SJSA1 (cell line): Measurements from ENCODE around the gene RAB33B. TPM values are rescaled to one million over a fixed set of nuclear protein-coding genes. Genes with fewer than 3 reads are reported as not detected.
"Not testable (repeated sequence)": the region's sequence is repeated elsewhere in the genome, so short reads cannot be mapped to it uniquely, and the experiment has no call there.

Experiments
- DNase-seq, 2 experiments: peaks; one replicate each; pipeline ENCODE4 v3.0.0-alpha.2; 2015 to 2020; ENCODE audit warnings: low spot score in 2 of 2, low read depth in 1 of 2
- H3K27ac ChIP-seq: fragments of 250-450 bp; sonication (Bioruptor Pico); 2 replicates; pipeline ENCODE4 v1.5.1; 2020; ENCODE audit warnings: mild to moderate bottlenecking, moderate library complexity
- H3K27me3 ChIP-seq: fragments of 250-450 bp; sonication (Bioruptor Pico); replicated peaks from 2 replicates; pipeline ENCODE4 v1.5.1; 2020; ENCODE audit warnings: mild to moderate bottlenecking, moderate library complexity
- H3K36me3 ChIP-seq: fragments of 250-450 bp; sonication (Bioruptor Pico); 2 replicates; pipeline ENCODE4 v1.5.1; 2020; ENCODE audit warnings: mild to moderate bottlenecking
- H3K4me1 ChIP-seq: fragments of 250-450 bp; sonication (Bioruptor Pico); replicated peaks from 2 replicates; pipeline ENCODE4 v1.6.1; 2021; ENCODE audit warnings: mild to moderate bottlenecking
- H3K4me3 ChIP-seq: fragments of 250-450 bp; sonication (Bioruptor Pico); 2 replicates; pipeline ENCODE4 v1.5.1; 2020; ENCODE audit warnings: mild to moderate bottlenecking
- H3K9me3 ChIP-seq: fragments of 250-450 bp; sonication (Bioruptor Pico); replicated peaks from 2 replicates; pipeline ENCODE4 v1.5.1; 2020; ENCODE audit warnings: mild to moderate bottlenecking
- total RNA-seq: library from RNA; depleted of rRNA; stranded (reverse); fragments of >200 nt; shearing (Covaris generic); gene quantifications from 2 replicates; pipeline ENCODE4 v1.2.3, GENCODE V29; 2014; rRNA removed

The RAB33B gene
- 8.4 and 10.3 TPM in 2 replicates for total RNA-seq

DNA sequence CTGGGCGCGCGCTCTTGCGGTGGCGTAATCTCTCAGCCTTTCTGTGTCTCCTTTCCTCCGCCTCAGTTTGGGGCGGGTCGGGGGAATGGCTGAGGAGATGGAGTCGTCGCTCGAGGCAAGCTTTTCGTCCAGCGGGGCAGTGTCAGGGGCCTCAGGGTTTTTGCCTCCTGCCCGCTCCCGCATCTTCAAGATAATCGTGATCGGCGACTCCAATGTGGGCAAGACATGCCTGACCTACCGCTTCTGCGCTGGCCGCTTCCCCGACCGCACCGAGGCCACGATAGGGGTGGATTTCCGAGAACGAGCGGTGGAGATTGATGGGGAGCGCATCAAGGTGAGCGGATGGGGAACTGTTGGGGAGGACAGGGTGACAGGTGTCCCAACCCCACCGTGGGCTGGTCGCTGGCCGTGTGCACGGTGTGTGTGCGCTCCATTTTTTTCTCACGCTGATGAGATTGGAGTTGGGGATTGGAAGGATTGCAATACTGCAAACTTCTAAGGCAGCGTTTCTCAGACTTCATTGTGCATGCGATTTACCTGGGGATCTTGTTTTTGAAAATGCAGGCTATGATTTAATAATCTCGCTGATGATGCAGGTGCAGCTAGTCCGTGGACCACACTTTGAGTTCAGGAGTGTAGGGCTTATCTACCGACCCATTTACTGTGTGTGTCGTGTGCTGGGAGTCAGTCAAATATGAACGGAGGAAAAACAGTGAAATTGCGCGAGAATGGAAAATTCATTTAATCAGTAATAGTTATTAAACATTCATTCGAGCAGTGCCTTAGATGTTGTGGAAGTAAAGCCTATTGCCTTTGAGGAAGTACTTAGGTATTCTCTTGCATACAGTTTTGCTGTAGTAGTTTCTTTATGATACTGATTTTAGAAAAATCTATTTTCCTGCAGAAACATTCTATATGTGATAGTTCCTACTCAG lies at the start of gene RAB33B:
TSS of gene RAB33B (plus strand) at position 11 of the 935 bp plus-strand sequence. CDS start at position 86, 75 bp downstream.
- no peak for DNase-seq

GRCh38 chr4:139410312-139410711 lies 43.6 kb upstream of the RAB33B start:
- no peak overlapping the region for H3K4me3 ChIP-seq
- H3K4me1 ChIP-seq, result no peaks in the 10 kb centered on the region
- no peak for DNase-seq
- no peaks in the 10 kb centered on the region for H3K36me3 ChIP-seq
- H3K9me3 ChIP-seq, result no peaks in the 10 kb centered on the region
- no peak overlapping the region for H3K27ac ChIP-seq
- H3K27me3 ChIP-seq, result no peaks in the 10 kb centered on the region

More for the DNA sequence above, at the start of gene RAB33B:
- H3K9me3 ChIP-seq, result no peaks in the 10 kb centered on the region
- peaks cover 21% of the 10 kb centered on the region for H3K4me1 ChIP-seq
- H3K27me3 ChIP-seq, result no peaks in the 10 kb centered on the region
- peaks cover 3% of the 10 kb centered on the region; the same call in 1 of the 2 replicates for H3K36me3 ChIP-seq
- H3K27ac ChIP-seq, result peak within 1 kb of the TSS; percentile 58
- peak within 1 kb of the TSS; percentile 78 for H3K4me3 ChIP-seq

GRCh38 chr4:139414671-139415210 lies 39.2 kb upstream of the RAB33B start:
- not testable (repeated sequence) for DNase-seq, H3K4me1 ChIP-seq, H3K27me3 ChIP-seq, H3K36me3 ChIP-seq, H3K9me3 ChIP-seq, H3K27ac ChIP-seq, H3K4me3 ChIP-seq

DNA sequence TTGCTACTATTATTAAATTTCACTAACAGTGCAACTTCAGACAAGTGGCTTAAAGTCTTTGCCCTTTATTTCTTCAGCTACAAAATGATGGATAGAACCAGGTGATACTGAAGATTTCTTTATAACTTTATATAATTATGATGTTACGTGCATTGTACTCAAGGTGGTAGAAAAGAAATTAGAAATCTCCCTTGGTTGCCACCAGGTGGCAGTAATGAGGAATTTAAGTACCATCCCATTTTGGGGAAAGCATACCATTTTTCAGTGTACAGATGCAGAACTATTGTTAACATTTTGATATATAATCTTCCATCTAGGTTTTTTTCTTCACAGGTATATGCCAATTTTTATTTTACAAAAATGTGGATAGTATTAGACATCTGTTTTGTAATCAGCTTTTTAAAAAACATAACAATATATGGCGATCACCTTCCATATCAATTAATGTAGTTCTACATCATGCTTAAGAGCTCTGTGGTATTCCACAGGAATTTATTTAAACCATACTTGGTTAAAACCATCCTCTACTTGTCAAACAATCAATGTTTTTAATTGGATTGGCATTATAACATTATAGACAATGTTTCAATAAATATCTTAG lies 37.7 kb upstream of the RAB33B start:
- H3K9me3 ChIP-seq, result no peaks in the 10 kb centered on the region
- no peak for DNase-seq
- H3K27me3 ChIP-seq, result no peaks in the 10 kb centered on the region
- H3K4me1 ChIP-seq, result no peaks in the 10 kb centered on the region
- no peak overlapping the region for H3K27ac ChIP-seq
- H3K4me3 ChIP-seq, result no peak overlapping the region
- no peaks in the 10 kb centered on the region for H3K36me3 ChIP-seq

DNA sequence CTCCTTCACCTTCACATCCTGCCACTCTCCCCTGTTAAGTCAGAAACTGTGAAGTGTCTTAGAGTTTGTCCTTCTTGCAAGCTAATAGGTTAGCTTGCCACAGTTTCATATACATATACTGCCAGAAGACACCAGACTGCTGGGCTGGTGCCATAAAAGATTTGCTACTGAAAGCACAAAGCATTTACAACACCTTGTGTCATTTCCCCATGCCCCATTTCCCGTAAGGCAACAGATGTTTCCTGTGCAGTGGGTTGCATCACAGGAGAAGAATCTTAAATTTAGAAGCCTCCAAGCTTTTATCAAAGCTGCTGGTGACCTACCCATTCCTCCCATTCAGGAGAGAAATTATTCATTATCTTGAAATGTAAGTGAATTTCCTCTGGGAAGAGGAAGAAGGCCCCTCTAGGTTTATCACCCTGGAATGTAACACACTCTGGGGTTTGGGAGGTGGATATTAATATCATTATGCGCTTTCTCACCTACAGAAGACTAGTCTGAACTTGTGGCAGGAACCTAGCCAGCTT lies 34.5 kb upstream of the RAB33B start:
- Histone ChIP-seq H3K27me3 (no peaks in the 10 kb centered on the region), H3K4me1 (no peaks in the 10 kb centered on the region), H3K36me3 (no peaks in the 10 kb centered on the region), H3K4me3 (no peak overlapping the region), H3K27ac (no peak overlapping the region), H3K9me3 (no peaks in the 10 kb centered on the region)
- DNase-seq, result no peak

DNA sequence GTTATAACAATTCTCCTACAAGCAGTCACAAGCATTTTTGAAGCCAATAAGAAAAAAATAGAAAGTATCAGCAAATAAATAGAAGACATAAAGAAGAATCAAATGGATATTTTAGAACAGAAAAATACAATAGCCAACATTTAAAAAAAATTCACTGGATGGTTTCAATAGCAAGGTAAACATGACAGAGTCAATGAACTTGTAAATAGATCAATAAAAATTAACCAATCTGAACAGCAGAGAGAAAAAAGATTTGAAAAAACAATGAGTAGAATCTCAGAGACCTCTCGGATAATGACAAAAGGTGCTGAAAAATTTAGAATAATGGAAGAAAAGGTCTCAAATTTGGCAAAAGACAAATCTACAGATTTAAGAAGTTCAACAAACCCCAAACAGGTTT lies 33.3 kb upstream of the RAB33B start:
- no peak overlapping the region for H3K27ac ChIP-seq
- no peak overlapping the region for H3K4me3 ChIP-seq
- no peaks in the 10 kb centered on the region for H3K4me1 ChIP-seq
- DNase-seq, result no peak
- H3K36me3 ChIP-seq, result no peaks in the 10 kb centered on the region
- no peaks in the 10 kb centered on the region for H3K9me3 ChIP-seq
- H3K27me3 ChIP-seq, result no peaks in the 10 kb centered on the region

- no peak for DNase-seq
- H3K27ac ChIP-seq, result no peak overlapping the region
- peaks cover 7% of the 10 kb centered on the region for H3K36me3 ChIP-seq
- H3K9me3 ChIP-seq, result no peaks in the 10 kb centered on the region
- H3K4me3 ChIP-seq, result no peak overlapping the region
- H3K27me3 ChIP-seq, result no peaks in the 10 kb centered on the region
- no peaks in the 10 kb centered on the region for H3K4me1 ChIP-seq
Observed at GRCh38 chr4:139436122-139436521, 17.8 kb upstream of the RAB33B start.

GRCh38 chr4:139438141-139438540 lies 15.8 kb upstream of the RAB33B start:
- Histone ChIP-seq H3K36me3 (peaks cover 7% of the 10 kb centered on the region), H3K9me3 (no peaks in the 10 kb centered on the region), H3K27ac (no peak overlapping the region), H3K4me1 (no peaks in the 10 kb centered on the region), H3K4me3 (no peak overlapping the region), H3K27me3 (no peaks in the 10 kb centered on the region)
- no peak for DNase-seq

GRCh38 chr4:139441029-139441428 lies 12.9 kb upstream of the RAB33B start:
- no peak for DNase-seq
- no peaks in the 10 kb centered on the region for H3K27me3 ChIP-seq
- H3K9me3 ChIP-seq, result no peaks in the 10 kb centered on the region
- no peak overlapping the region for H3K27ac ChIP-seq
- no peak overlapping the region for H3K4me3 ChIP-seq
- peaks cover 7% of the 10 kb centered on the region for H3K36me3 ChIP-seq
- H3K4me1 ChIP-seq, result no peaks in the 10 kb centered on the region

GRCh38 chr4:139443661-139444060 lies 10.3 kb upstream of the RAB33B start:
- Histone ChIP-seq H3K4me1 (no peaks in the 10 kb centered on the region), H3K27me3 (no peaks in the 10 kb centered on the region), H3K36me3 (no peaks in the 10 kb centered on the region), H3K4me3 (no peak overlapping the region), H3K27ac (no peak overlapping the region), H3K9me3 (no peaks in the 10 kb centered on the region)
- no peak for DNase-seq

GRCh38 chr4:139444881-139445280 lies 9.0 kb upstream of the RAB33B start:
- not testable (repeated sequence) for H3K4me1 ChIP-seq, H3K27me3 ChIP-seq, H3K36me3 ChIP-seq, H3K4me3 ChIP-seq, H3K27ac ChIP-seq, H3K9me3 ChIP-seq, DNase-seq

DNA sequence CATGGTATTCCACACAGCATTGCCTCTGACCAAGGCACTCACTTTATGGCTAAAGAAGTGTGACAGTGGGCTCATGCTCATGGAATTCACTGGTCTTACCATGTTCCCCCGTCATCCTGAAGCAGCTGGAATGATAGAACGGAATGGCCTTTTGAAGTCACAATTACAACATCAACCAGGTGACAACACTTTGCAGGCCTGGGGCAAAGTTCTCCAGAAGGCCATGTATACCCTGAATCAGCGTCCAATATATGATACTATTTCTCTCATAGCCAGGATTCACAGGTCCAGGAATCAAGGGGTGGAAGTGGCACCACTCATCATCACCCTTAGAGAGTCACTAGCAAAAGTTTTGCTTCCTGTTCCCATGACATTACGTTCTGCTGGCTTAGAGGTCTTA lies 6.8 kb upstream of the RAB33B start:
- not testable (repeated sequence) for H3K9me3 ChIP-seq, H3K27ac ChIP-seq, H3K27me3 ChIP-seq, DNase-seq, H3K36me3 ChIP-seq, H3K4me3 ChIP-seq, H3K4me1 ChIP-seq

DNA sequence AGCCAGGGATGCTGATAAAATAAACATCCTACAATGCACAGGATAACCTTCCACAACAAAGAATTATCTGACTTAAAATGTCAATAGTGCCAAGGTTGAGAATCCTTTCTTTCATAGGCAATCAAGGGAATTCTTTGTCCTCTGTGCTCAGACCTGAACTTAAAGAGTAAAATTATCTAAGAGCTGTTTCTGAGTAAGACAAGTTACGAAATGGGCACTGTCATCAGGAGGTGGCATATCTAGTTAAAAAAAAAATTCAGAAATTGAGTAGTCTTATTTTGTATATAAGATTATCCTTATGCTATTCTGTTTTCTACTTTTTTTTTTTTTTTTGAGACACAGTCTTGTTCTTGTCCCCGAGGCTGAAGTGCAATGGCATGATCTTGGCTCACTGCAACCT lies 3.3 kb upstream of the RAB33B start:
- H3K4me3 ChIP-seq, result no peak overlapping the region
- peaks cover 3% of the 10 kb centered on the region; the same call in 1 of the 2 replicates for H3K36me3 ChIP-seq
- H3K4me1 ChIP-seq, result peaks cover 21% of the 10 kb centered on the region
- no peak for DNase-seq
- H3K9me3 ChIP-seq, result no peaks in the 10 kb centered on the region
- no peak overlapping the region for H3K27ac ChIP-seq
- no peaks in the 10 kb centered on the region for H3K27me3 ChIP-seq

DNA sequence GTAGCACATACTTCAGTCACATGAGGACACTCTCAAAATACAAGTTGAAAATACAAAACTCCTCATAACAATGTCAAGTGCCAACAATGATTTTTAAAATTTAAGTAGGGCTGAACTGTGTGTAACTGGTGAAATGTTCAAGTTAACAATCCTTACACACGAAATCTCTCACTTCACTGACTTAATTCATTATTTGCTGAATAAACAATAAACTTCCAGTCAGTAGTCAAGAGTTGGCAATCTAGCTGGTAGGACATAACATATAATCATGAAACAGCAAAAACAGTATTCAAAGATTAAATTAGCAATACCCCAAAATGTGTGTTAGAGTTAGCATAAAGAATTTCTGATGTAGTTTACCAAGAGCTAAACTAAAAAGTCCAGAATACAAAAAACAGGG lies 1.9 kb upstream of the RAB33B start:
- H3K27ac ChIP-seq, result no peak overlapping the region
- no peaks in the 10 kb centered on the region for H3K9me3 ChIP-seq
- no peaks in the 10 kb centered on the region for H3K27me3 ChIP-seq
- DNase-seq, result no peak
- H3K4me1 ChIP-seq, result peaks cover 21% of the 10 kb centered on the region
- H3K36me3 ChIP-seq, result peaks cover 3% of the 10 kb centered on the region; the same call in 1 of the 2 replicates
- H3K4me3 ChIP-seq, result no peak overlapping the region
